Panc1 (cell line): Measurements from ENCODE around the gene MLYCD.

ENCODE experiments used
- POLR2AphosphoS5 ChIP-seq: IDR thresholded peaks from 2 replicates; pipeline ENCODE4 v1.6.1; 2012; ENCODE audit warnings: mild to moderate bottlenecking, low read depth, low read length, moderate library complexity
- TCF7L2 ChIP-seq: IDR thresholded peaks from 2 replicates; pipeline ENCODE4 v1.6.1; 2011; ENCODE audit warnings: mild to moderate bottlenecking, low read depth, low read length, inconsistent platforms
- TF ChIP-seq, protein P1 (sequence below): fragments of 450-650 bp; IDR thresholded peaks from 2 replicates; pipeline ENCODE4 v1.5.1; 2017; ENCODE audit warnings: mild to moderate bottlenecking
- TF ChIP-seq, protein P2 (sequence below), 2 experiments: IDR thresholded peaks; 2 replicates each; pipeline ENCODE4 v1.6.1; 2011 to 2012; ENCODE audit warnings: low read depth in 2 of 2, control low read depth in 1 of 2, low read length in 1 of 2, mild to moderate bottlenecking in 1 of 2, moderate library complexity in 1 of 2; ENCODE audit not compliant: insufficient read depth in 1 of 2

DNA sequence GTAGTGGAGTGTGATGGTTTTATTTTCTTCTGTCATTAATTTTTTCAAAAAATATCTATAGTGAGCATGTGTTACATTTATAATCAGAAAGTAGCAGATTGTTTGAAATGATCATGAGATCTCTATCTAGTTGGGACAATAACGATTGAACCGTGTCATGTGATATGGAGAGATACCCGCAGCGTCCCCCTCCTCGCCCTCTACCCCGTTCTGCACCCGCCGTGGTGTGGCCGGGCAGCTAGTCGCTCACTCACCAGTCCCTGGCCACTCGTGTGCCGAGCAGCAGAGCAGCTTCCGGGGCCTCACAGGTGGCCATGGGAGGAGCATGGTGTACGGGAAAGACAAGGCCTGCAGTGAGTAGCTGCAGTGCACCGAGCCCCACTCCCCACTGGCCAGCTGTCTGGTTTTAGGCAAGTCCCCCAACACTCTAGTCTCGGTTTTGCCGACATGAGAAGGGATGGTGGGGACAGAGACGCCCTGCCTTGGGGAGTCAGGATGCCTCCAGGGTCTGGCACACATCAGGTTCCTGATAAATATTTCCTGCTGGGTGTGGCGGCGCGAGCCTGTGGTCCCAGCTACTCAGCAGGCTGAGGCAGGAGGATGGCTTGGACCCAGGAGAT, 15.3 kb downstream of the MLYCD start:
- TF ChIP-seq, protein P1, sequence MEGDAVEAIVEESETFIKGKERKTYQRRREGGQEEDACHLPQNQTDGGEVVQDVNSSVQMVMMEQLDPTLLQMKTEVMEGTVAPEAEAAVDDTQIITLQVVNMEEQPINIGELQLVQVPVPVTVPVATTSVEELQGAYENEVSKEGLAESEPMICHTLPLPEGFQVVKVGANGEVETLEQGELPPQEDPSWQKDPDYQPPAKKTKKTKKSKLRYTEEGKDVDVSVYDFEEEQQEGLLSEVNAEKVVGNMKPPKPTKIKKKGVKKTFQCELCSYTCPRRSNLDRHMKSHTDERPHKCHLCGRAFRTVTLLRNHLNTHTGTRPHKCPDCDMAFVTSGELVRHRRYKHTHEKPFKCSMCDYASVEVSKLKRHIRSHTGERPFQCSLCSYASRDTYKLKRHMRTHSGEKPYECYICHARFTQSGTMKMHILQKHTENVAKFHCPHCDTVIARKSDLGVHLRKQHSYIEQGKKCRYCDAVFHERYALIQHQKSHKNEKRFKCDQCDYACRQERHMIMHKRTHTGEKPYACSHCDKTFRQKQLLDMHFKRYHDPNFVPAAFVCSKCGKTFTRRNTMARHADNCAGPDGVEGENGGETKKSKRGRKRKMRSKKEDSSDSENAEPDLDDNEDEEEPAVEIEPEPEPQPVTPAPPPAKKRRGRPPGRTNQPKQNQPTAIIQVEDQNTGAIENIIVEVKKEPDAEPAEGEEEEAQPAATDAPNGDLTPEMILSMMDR = no peak
- no peak for TF ChIP-seq POLR2AphosphoS5
- TF ChIP-seq, protein P2, sequence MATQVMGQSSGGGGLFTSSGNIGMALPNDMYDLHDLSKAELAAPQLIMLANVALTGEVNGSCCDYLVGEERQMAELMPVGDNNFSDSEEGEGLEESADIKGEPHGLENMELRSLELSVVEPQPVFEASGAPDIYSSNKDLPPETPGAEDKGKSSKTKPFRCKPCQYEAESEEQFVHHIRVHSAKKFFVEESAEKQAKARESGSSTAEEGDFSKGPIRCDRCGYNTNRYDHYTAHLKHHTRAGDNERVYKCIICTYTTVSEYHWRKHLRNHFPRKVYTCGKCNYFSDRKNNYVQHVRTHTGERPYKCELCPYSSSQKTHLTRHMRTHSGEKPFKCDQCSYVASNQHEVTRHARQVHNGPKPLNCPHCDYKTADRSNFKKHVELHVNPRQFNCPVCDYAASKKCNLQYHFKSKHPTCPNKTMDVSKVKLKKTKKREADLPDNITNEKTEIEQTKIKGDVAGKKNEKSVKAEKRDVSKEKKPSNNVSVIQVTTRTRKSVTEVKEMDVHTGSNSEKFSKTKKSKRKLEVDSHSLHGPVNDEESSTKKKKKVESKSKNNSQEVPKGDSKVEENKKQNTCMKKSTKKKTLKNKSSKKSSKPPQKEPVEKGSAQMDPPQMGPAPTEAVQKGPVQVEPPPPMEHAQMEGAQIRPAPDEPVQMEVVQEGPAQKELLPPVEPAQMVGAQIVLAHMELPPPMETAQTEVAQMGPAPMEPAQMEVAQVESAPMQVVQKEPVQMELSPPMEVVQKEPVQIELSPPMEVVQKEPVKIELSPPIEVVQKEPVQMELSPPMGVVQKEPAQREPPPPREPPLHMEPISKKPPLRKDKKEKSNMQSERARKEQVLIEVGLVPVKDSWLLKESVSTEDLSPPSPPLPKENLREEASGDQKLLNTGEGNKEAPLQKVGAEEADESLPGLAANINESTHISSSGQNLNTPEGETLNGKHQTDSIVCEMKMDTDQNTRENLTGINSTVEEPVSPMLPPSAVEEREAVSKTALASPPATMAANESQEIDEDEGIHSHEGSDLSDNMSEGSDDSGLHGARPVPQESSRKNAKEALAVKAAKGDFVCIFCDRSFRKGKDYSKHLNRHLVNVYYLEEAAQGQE (IDR thresholded peaks at IDR 0.05; ENCODE audit: insufficient read depth in 1 of 2, low read depth in 2 of 2, low read length in 1 of 2) = no peak
- TF ChIP-seq TCF7L2 = no peak
